ENCODE data around the gene CCL22. TPM values are rescaled to one million over a fixed set of nuclear protein-coding genes. Genes with fewer than 3 reads are reported as not detected.

Gene CCL22
- total and polyA plus RNA-seq, 2 donors (not counting 3 experiments of a cell fraction or from before 2014, with no cell fraction given), result not detected

- Histone ChIP-seq H3K9ac (replicated peaks; ENCODE audit: extremely low read depth, insufficient read depth, low read length) (no peak overlapping the region), H3K36me3 (ENCODE audit: control insufficient read depth in 2 of 2, extremely low read depth in 1 of 2, insufficient read depth in 2 of 2, low read length in 2 of 2) (no peaks in the 10 kb centered on the region), H3K79me2 (ENCODE audit: control insufficient read depth, insufficient read depth, low read length) (no peaks in the 10 kb centered on the region), H3K9me3 (replicated peaks; ENCODE audit: control insufficient read depth, insufficient read depth, low read length) (no peaks in the 10 kb centered on the region), H2AFZ (ENCODE audit: low read depth, low read length) (no peak overlapping the region), H4K20me1 (replicated peaks; ENCODE audit: control insufficient read depth, extremely low read depth, insufficient read depth, low read length) (no peaks in the 10 kb centered on the region), H3K4me2 (ENCODE audit: insufficient read depth, low read length) (no peak overlapping the region), H3K4me3 (replicated peaks in 1 of 3; ENCODE audit: insufficient read depth in 1 of 3, low read depth in 1 of 3, low read length in 3 of 3) (no peak overlapping the region), H3K27me3 (ENCODE audit: control insufficient read depth in 2 of 2, insufficient read depth in 2 of 2, low read length in 2 of 2) (peaks cover 2% of the 10 kb centered on the region in 2 experiments), H3K4me1 (ENCODE audit: control insufficient read depth, extremely low read depth, insufficient read depth, low read length) (peaks cover 10% of the 10 kb centered on the region), H3K27ac (ENCODE audit: insufficient read depth, low read depth, low read length) (no peak overlapping the region), H3K9me1 (replicated peaks; ENCODE audit: control insufficient read depth, extremely low read depth, insufficient read depth, low read length) (no peaks in the 10 kb centered on the region)
- intact Hi-C loops (cut with micrococcal nuclease) (no loop called here), dilution Hi-C loops (cut with MboI; ENCODE audit: extremely low pct_ligation_motif_present, low sequenced_read_pairs) (no loop called here)
- BruUV-seq (replicated peaks), result no TSS peak
- DNase-seq (ENCODE audit: low read depth, low spot score) (no peak), FAIRE-seq (no peak)
- POLR2A ChIA-PET, result no interaction called here
- TF ChIP-seq EZH2 (IDR thresholded peaks at IDR 0.05; ENCODE audit: borderline replicate concordance, low read depth, low read length, severe bottlenecking) (no peak), POLR2A (IDR thresholded peaks at IDR 0.05; ENCODE audit: low read depth, low read length) (no peak), GATA2 (IDR thresholded peaks at IDR 0.05; ENCODE audit: insufficient read depth, insufficient read length, low read depth, low read length) (no peak), MYC (IDR thresholded peaks at IDR 0.05; ENCODE audit: low read depth, low read length) (no peak), CTCF (IDR thresholded peaks at IDR 0.05; ENCODE audit: extremely low read depth in 1 of 2, insufficient read depth in 1 of 2, low read depth in 1 of 2, low read length in 2 of 2) (no peak), FOS (IDR thresholded peaks at IDR 0.05; ENCODE audit: borderline replicate concordance, insufficient read depth, low read length) (no peak), JUN (IDR thresholded peaks at IDR 0.05; ENCODE audit: borderline replicate concordance, insufficient read depth, insufficient read length, low read depth) (no peak), MAX (IDR thresholded peaks at IDR 0.05; ENCODE audit: insufficient read depth, insufficient read length) (no peak), POLR2AphosphoS5 (IDR thresholded peaks at IDR 0.05; ENCODE audit: insufficient read depth, low read depth, low read length) (no peak)
- CTCF ChIA-PET, result interaction anchor here (0.8 to 1.5 kb wide), 2 partner anchors 15 to 86 kb away, joined by 3 to 4 read pairs; no protein-coding TSS in a partner anchor
Measured at GRCh38 chr16:57331355-57331754, 27.2 kb upstream of the CCL22 start.
